OCI-LY3 (cell line): Measurements from ENCODE around the gene ICOS.
A peak's percentile ranks its signal among the peaks of the same experiment; 100 is the strongest.

ENCODE experiments used
- H2AFZ ChIP-seq: fragments of 200-600, 300-600 bp; shearing (Covaris generic); 2 replicates; pipeline ENCODE4 v1.6.0; 2014; ENCODE audit warnings: antibody characterized with exemption, low read depth, low read length
- H3K27ac ChIP-seq: fragments of 200-600, 300-600 bp; sonication (generic); 2 replicates; pipeline ENCODE4 v1.5.1; 2014; ENCODE audit warnings: mild to moderate bottlenecking, low read length, moderate library complexity, mixed read lengths
- H3K27me3 ChIP-seq: fragments of 200-600, 300-600 bp; sonication (generic); 2 replicates; pipeline ENCODE4 v1.6.1; 2014; ENCODE audit warnings: low read depth, low read length, mixed read lengths
- H3K36me3 ChIP-seq: fragments of 200-600, 300-600 bp; sonication (generic); replicated peaks from 2 replicates; pipeline ENCODE3; 2014; ENCODE audit warnings: low read depth, low read length, mixed read lengths
- H3K4me1 ChIP-seq: fragments of 300-600, 200-600 bp; sonication (generic); 2 replicates; pipeline ENCODE4 v1.6.1; 2014; ENCODE audit warnings: low read length, mixed read lengths
- H3K4me2 ChIP-seq: fragments of 200-600, 300-600 bp; sonication (generic); 2 replicates; pipeline ENCODE4 v1.6.1; 2014; ENCODE audit warnings: low read length, mixed read lengths
- H3K4me3 ChIP-seq: fragments of 300-600, 200-600 bp; sonication (generic); 2 replicates; pipeline ENCODE4 v1.5.1; 2014; ENCODE audit warnings: antibody characterized with exemption, mild to moderate bottlenecking, low read length, moderate library complexity
- H3K79me2 ChIP-seq: fragments of 300-600, 200-600 bp; shearing (Covaris generic); 2 replicates; pipeline ENCODE4 v1.6.1; 2014; ENCODE audit warnings: mild to moderate bottlenecking, low read length, mixed read lengths
- H3K9ac ChIP-seq: fragments of 300-600, 200-600 bp; shearing (Covaris generic); 2 replicates; pipeline ENCODE4 v1.6.0; 2014; ENCODE audit warnings: mild to moderate bottlenecking, low read length, moderate library complexity
- H3K9me3 ChIP-seq: fragments of 200-600, 300-600 bp; shearing (Covaris generic); 2 replicates; pipeline ENCODE4 v1.6.1; 2014; ENCODE audit warnings: low read length, mixed read lengths; ENCODE audit not compliant: insufficient read depth
- H4K20me1 ChIP-seq: fragments of 200-600, 300-600 bp; sonication (generic); 2 replicates; pipeline ENCODE4 v1.6.1; 2016; ENCODE audit warnings: low read length, mixed read lengths; ENCODE audit not compliant: insufficient read depth
- EZH2phosphoT487 ChIP-seq: fragments of 200-600 bp; shearing (Covaris generic); IDR thresholded peaks from 2 replicates; pipeline ENCODE4 v1.6.1; 2018; ENCODE audit warnings: antibody characterized with exemption, mixed run types, low read depth
- TF ChIP-seq, protein P1 (sequence below): fragments of 200-600, 300-600 bp; sonication (generic); IDR thresholded peaks from 2 replicates; pipeline ENCODE4 v1.5.1; 2014; ENCODE audit warnings: antibody characterized with exemption, low read length, low read depth

ICOS gene

GRCh38 chr2:203890733-203891132 lies 45.8 kb upstream of the ICOS start:
- no peaks in the 10 kb centered on the region for H3K79me2 ChIP-seq
- H2AFZ ChIP-seq: peak overlapping the region; percentile 9; the same call in 1 of the 2 replicates
- no peaks in the 10 kb centered on the region for H4K20me1 ChIP-seq
- no peaks in the 10 kb centered on the region for H3K36me3 ChIP-seq
- TF ChIP-seq, protein P1, sequence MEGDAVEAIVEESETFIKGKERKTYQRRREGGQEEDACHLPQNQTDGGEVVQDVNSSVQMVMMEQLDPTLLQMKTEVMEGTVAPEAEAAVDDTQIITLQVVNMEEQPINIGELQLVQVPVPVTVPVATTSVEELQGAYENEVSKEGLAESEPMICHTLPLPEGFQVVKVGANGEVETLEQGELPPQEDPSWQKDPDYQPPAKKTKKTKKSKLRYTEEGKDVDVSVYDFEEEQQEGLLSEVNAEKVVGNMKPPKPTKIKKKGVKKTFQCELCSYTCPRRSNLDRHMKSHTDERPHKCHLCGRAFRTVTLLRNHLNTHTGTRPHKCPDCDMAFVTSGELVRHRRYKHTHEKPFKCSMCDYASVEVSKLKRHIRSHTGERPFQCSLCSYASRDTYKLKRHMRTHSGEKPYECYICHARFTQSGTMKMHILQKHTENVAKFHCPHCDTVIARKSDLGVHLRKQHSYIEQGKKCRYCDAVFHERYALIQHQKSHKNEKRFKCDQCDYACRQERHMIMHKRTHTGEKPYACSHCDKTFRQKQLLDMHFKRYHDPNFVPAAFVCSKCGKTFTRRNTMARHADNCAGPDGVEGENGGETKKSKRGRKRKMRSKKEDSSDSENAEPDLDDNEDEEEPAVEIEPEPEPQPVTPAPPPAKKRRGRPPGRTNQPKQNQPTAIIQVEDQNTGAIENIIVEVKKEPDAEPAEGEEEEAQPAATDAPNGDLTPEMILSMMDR: no peak
- no peak for TF ChIP-seq EZH2phosphoT487
- no peaks in the 10 kb centered on the region for H3K27me3 ChIP-seq
- peak overlapping the region; percentile 63 for H3K4me2 ChIP-seq
- H3K27ac ChIP-seq: peak overlapping the region; percentile 76
- no peaks in the 10 kb centered on the region for H3K9me3 ChIP-seq
- no peak overlapping the region for H3K9ac ChIP-seq
- peaks cover 53% of the 10 kb centered on the region for H3K4me1 ChIP-seq
- H3K4me3 ChIP-seq: peak overlapping the region; percentile 30

DNA sequence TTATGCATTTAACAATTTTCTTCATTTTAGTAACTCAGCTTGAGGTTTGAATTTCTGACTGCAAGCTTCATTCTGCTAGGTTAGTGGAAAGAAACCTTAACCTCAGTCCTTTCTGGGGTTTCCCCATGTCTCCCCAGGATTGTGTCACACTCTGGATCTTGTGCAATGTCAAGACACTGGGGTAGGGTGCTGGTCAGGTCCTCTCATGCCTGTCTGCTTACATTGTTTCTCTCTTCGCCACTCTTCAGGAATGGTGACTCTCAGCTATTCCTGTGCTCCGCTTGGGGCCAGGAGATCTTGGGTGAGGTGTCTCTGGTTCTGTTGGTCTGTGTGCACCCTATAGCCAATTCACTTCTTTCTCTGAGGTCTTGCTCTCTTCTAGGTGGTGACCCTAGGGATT lies 45.1 kb upstream of the ICOS start:
- Histone ChIP-seq H4K20me1 (no peaks in the 10 kb centered on the region), H3K4me1 (peaks cover 57% of the 10 kb centered on the region), H3K27me3 (no peaks in the 10 kb centered on the region), H3K79me2 (no peaks in the 10 kb centered on the region), H3K9ac (peak overlapping the region; percentile 43; the same call in 1 of the 2 replicates), H3K27ac (peak overlapping the region; percentile 76), H3K36me3 (no peaks in the 10 kb centered on the region), H3K9me3 (no peaks in the 10 kb centered on the region), H3K4me3 (peak overlapping the region; percentile 37), H2AFZ (no peak overlapping the region), H3K4me2 (peak overlapping the region; percentile 63)
- TF ChIP-seq, protein P1: no peak
- TF ChIP-seq EZH2phosphoT487: no peak

DNA sequence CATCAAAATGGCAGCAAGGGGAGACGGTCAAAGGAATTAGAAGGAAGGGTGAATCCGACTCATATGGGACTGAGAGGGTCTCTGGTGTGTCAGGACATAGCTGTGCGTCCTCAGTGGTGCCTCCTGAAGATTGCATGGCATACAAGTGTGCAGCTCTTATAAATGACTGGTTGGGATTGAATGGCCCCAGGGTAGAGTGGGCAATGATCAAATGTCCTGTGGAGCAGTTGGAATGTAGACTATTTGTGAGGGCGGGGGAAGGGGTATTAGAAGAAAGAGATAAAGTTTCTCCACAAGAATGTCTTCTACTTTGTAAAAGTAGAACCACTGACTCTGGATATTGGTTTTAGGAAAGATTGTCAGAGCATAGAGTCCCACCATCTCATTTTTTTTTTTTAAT lies 44.4 kb upstream of the ICOS start:
- no peak overlapping the region for H3K4me3 ChIP-seq
- peak overlapping the region; percentile 76; the same call in 1 of the 2 replicates for H3K27ac ChIP-seq
- H3K36me3 ChIP-seq: no peaks in the 10 kb centered on the region
- no peak overlapping the region for H3K9ac ChIP-seq
- no peaks in the 10 kb centered on the region for H3K9me3 ChIP-seq
- H3K4me1 ChIP-seq: peaks cover 60% of the 10 kb centered on the region
- no peak overlapping the region for H2AFZ ChIP-seq
- peak overlapping the region; percentile 63 for H3K4me2 ChIP-seq
- H3K27me3 ChIP-seq: no peaks in the 10 kb centered on the region
- TF ChIP-seq EZH2phosphoT487: no peak
- TF ChIP-seq, protein P1: no peak
- no peaks in the 10 kb centered on the region for H4K20me1 ChIP-seq
- no peaks in the 10 kb centered on the region for H3K79me2 ChIP-seq

GRCh38 chr2:203893401-203893800 lies 43.2 kb upstream of the ICOS start:
- H3K9ac ChIP-seq: no peak overlapping the region

More at GRCh38 chr2:203893401-203893800, 43.2 kb upstream of the ICOS start:
- H3K27me3 ChIP-seq: no peaks in the 10 kb centered on the region
- no peak overlapping the region for H2AFZ ChIP-seq
- peaks cover 70% of the 10 kb centered on the region for H3K4me1 ChIP-seq
- no peak overlapping the region for H3K4me3 ChIP-seq
- no peak overlapping the region for H3K27ac ChIP-seq
- no peaks in the 10 kb centered on the region for H3K9me3 ChIP-seq
- H3K79me2 ChIP-seq: no peaks in the 10 kb centered on the region
- TF ChIP-seq, protein P1: no peak
- no peak for TF ChIP-seq EZH2phosphoT487
- H3K4me2 ChIP-seq: no peak overlapping the region
- no peaks in the 10 kb centered on the region for H4K20me1 ChIP-seq
- no peaks in the 10 kb centered on the region for H3K36me3 ChIP-seq
